OCI-LY1 (cell line): Measurements from ENCODE around the gene CSNK2A2.

Source experiments
- EZH2 ChIP-seq: fragments of 200-600 bp; sonication (generic), shearing (Covaris generic); IDR thresholded peaks from 2 replicates; pipeline ENCODE4 v1.8.0; 2017; ENCODE audit warnings: borderline replicate concordance, mixed run types, mild to moderate bottlenecking, antibody characterized with exemption, low read length, moderate library complexity, mixed read lengths
- TF ChIP-seq, protein P1 (sequence below): fragments of 200-600 bp; sonication (generic), shearing (Covaris generic); IDR thresholded peaks from 2 replicates; pipeline ENCODE4 v1.5.1; 2017; ENCODE audit warnings: mild to moderate bottlenecking, antibody characterized with exemption, low read length, moderate library complexity, mixed read lengths

DNA sequence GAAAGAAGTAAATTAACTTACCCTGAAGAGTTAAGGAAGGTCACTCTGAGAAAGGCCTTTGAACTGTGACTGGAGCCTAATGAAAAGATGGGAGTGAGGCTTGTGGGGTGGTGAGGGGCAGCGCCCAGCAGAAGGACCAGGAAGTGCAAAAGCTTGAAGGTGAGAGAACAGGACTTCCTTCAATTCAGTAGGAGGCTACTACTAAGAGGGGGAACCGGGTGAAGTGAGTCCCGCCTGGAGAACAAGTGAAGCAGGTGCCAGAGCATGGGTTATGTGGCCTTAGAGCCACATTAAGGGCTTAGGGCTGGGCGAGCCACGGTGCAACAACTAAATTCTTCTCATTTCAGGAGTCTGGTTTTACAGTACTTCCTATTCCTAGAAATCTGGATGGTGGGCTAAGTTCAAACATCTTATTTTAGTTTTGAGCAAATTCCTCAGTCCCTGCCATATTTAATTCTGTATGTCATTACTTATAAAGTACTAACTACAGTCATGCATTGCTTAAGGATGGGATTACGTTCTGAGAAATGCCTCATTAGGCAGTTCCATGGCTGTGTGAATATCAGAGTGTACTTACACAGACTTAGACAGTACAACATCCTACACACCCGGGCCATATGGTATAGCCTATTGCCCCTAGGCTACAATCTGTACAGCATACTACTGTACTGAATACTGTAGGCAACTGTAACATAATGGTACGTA lies 73.9 kb downstream of the CSNK2A2 start:
- TF ChIP-seq, protein P1, sequence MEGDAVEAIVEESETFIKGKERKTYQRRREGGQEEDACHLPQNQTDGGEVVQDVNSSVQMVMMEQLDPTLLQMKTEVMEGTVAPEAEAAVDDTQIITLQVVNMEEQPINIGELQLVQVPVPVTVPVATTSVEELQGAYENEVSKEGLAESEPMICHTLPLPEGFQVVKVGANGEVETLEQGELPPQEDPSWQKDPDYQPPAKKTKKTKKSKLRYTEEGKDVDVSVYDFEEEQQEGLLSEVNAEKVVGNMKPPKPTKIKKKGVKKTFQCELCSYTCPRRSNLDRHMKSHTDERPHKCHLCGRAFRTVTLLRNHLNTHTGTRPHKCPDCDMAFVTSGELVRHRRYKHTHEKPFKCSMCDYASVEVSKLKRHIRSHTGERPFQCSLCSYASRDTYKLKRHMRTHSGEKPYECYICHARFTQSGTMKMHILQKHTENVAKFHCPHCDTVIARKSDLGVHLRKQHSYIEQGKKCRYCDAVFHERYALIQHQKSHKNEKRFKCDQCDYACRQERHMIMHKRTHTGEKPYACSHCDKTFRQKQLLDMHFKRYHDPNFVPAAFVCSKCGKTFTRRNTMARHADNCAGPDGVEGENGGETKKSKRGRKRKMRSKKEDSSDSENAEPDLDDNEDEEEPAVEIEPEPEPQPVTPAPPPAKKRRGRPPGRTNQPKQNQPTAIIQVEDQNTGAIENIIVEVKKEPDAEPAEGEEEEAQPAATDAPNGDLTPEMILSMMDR = no peak
- no peak for TF ChIP-seq EZH2
